Activated CD4-positive, alpha-beta T cell treated with anti-CD3 and anti-CD28 coated beads for 36 hours (primary cell): Measurements from ENCODE around the gene GOLPH3. TPM values are rescaled to one million over a fixed set of nuclear protein-coding genes. Genes with fewer than 3 reads are reported as not detected.
"Not testable (repeated sequence)": the region's sequence is repeated elsewhere in the genome, so short reads cannot be mapped to it uniquely, and the experiment has no call there.

Experiments
- ATAC-seq: fragments of 200-7000 bp; cut with Tn5 transposase; one replicate; pipeline ENCODE4 v1.10.0; 2021; ENCODE audit warnings: mild to moderate bottlenecking, moderate library complexity
- CTCF ChIA-PET: fragments of 350-600 bp; sonication (Branson Sonifier 250); formaldehyde crosslinking; loops from one replicate; lab custom pipeline; 2021; ENCODE audit warnings: antibody characterized with exemption; lab: Charles Lee
- POLR2A ChIA-PET: fragments of 350-600 bp; sonication (Branson Sonifier 250); formaldehyde crosslinking; loops from one replicate; lab custom pipeline; 2021; ENCODE audit warnings: antibody characterized with exemption, inconsistent platforms; lab: Charles Lee
- DNase-seq: peaks from one replicate; pipeline ENCODE4 v3.0.0-alpha.2; 2020
- H3K27ac Mint-ChIP-seq: one replicate; pipeline ENCODE4 v1.8.0; 2021; ENCODE audit warnings: mixed read lengths
- H3K27me3 Mint-ChIP-seq: one replicate; pipeline ENCODE4 v1.8.0; 2021; ENCODE audit warnings: mixed read lengths
- H3K36me3 Mint-ChIP-seq: one replicate; pipeline ENCODE4 v1.8.0; 2021; ENCODE audit warnings: low read depth, mixed read lengths
- H3K4me1 Mint-ChIP-seq: one replicate; pipeline ENCODE4 v1.8.0; 2021; ENCODE audit warnings: mixed read lengths
- H3K4me3 Mint-ChIP-seq: one replicate; pipeline ENCODE4 v1.8.0; 2021; ENCODE audit warnings: mild to moderate bottlenecking, moderate library complexity, mixed read lengths
- H3K9me3 Mint-ChIP-seq: one replicate; pipeline ENCODE4 v1.8.0; 2021; ENCODE audit warnings: low read depth, mixed read lengths
- intact Hi-C, 2 experiments: fragments of 100-400 bp; cut with DNase I in 1 of 2; cut with micrococcal nuclease in 1 of 2; formaldehyde crosslinking; loops; one replicate each; pipeline versions ENCODE4 v1.14.2 to v1.15.1; 2022 to 2024; cut with DNase I, micrococcal nuclease
- total RNA-seq, 2 experiments: library from RNA; stranded (reverse); gene quantifications; one replicate each; pipeline ENCODE4 v1.2.3, GENCODE V29; 2021

GOLPH3 gene
- 10 to 100 TPM; 54.2 to 58.3 TPM for total RNA-seq

GRCh38 chr5:32174011-32174870 lies at the start of gene GOLPH3:
Gene GOLPH3, minus strand, starts transcription at chr5:32174319. Its CDS starts 285 bp downstream, at chr5:32174034.
- ATAC-seq: peak; percentile 86
- peaks cover 30% of the 10 kb centered on the region for H3K4me1 Mint-ChIP-seq
- H3K36me3 Mint-ChIP-seq: peaks cover 37% of the 10 kb centered on the region
- POLR2A ChIA-PET: interaction anchor here (0.6 to 1.4 kb wide), 5 partner anchors 28 to 357 kb away, joined by 3 to 5 read pairs (median 3); no protein-coding TSS in a partner anchor
- H3K27ac Mint-ChIP-seq: peak within 1 kb of the TSS; percentile 97
- DNase-seq: peak; percentile 98
- no peaks in the 10 kb centered on the region for H3K27me3 Mint-ChIP-seq
- intact Hi-C loops: loop anchor here (1.0 to 5.0 kb wide), 9 partner anchors 37 to 1268 kb away; partner anchors contain the start of genes C5orf22 (in 1 of the 2), DROSHA (in 1 of the 2), MTMR12 (in 1 of the 2) and SUB1 (in 1 of the 2)
- H3K4me3 Mint-ChIP-seq: peak within 1 kb of the TSS; percentile 87
- peaks cover 1% of the 10 kb centered on the region for H3K9me3 Mint-ChIP-seq
- CTCF ChIA-PET: interaction anchor here (1.0 to 2.8 kb wide), 5 partner anchors 8 to 67 kb away, joined by 4 to 13 read pairs (median 4); no protein-coding TSS in a partner anchor

- Mint-ChIP-seq H3K4me1 (no peaks in the 10 kb centered on the region), H3K36me3 (peaks cover 6% of the 10 kb centered on the region), H3K27me3 (no peaks in the 10 kb centered on the region), H3K27ac (no peak overlapping the region), H3K4me3 (no peak overlapping the region), H3K9me3 (no peaks in the 10 kb centered on the region)
- ATAC-seq: no peak
- ChIA-PET POLR2A (no interaction called here), CTCF (no interaction called here)
- no peak for DNase-seq
- intact Hi-C loops: no loop called here
These were observed 48.8 kb upstream of the GOLPH3 start for GRCh38 chr5:32222723-32223470.

DNA sequence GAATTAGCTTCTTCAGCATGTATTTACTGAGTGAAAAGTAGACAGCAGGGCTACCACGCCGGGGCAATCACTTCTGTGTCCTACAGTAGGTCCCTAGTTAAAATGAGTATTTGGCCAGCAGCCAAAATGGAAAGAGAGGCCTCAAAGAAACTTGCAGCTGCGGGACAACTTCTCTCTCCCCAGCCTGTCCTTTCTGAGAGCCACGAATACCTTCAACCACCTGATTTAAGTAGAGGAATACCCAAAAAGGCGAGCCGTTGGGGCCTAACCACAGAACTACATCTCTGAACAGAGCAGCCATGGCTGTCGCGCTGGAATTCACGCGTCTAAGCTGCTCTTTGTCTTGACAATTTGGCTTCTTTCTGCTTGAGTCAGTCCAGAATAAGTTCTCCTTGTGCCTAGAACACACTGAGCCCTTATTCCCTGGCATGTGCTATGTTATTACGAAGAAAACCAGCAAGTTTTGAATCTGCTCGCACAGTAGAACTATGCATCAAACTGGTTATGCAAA lies 43.8 kb upstream of the GOLPH3 start:
- Mint-ChIP-seq H3K4me3 (no peak overlapping the region), H3K27me3 (no peaks in the 10 kb centered on the region), H3K9me3 (no peaks in the 10 kb centered on the region), H3K4me1 (no peaks in the 10 kb centered on the region), H3K27ac (no peak overlapping the region), H3K36me3 (no peaks in the 10 kb centered on the region)
- no peak for DNase-seq
- ChIA-PET POLR2A (no interaction called here), CTCF (interaction anchor here (0.8 to 1.7 kb wide), 3 partner anchors 12 to 112 kb away, joined by 3 to 5 read pairs (median 4); no protein-coding TSS in a partner anchor)
- ATAC-seq: no peak
- intact Hi-C loops: no loop called here

DNA sequence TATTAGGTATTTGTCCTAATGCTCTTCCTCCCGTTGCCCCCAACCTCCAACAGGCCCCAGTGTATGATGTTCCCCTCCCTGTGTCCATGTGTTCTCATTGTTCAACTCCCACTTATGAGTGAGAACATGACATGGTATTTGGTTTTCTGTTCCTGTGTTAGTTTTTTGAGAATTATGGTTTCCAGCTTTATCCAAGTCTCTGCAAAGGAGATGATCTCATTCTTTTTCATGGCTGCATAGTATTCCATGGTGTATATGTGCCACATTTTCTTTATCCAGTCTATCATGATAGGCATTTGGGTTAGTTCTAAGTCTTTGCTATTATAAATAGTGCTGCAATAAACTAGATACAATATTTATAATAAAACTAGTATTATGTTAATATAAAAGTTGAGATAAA lies 40.2 kb upstream of the GOLPH3 start:
- ATAC-seq, H3K27me3 Mint-ChIP-seq, H3K36me3 Mint-ChIP-seq, H3K27ac Mint-ChIP-seq, H3K4me3 Mint-ChIP-seq, DNase-seq, POLR2A ChIA-PET, intact Hi-C loops, H3K9me3 Mint-ChIP-seq: not testable (repeated sequence)
- CTCF ChIA-PET: interaction anchor here (0.7 kb wide), 1 partner anchor 55 kb away, joined by 3 read pairs; no protein-coding TSS in a partner anchor
- peaks cover 18% of the 10 kb centered on the region for H3K4me1 Mint-ChIP-seq

DNA sequence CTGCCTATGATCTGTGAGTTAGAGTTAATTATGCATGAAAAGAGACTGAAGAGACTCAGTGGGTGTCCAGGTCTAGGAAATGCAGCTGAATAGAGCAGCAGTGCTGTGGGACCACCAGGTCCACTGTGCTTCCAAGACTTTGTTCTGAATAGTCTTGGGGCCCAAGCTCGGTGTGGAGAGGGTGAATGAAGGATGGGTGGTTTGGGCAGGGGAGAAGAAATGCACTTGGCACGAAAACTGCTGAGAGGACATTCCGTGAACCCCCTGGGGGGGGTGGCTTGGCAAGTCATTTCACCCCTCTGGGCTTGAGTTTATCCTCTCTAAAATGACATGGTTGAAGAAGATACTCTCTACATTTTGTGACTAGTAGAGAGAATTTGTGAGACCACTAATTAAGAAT lies 36.0 kb upstream of the GOLPH3 start:
- no peak for ATAC-seq
- intact Hi-C loops: loop anchor here (2.0 kb wide), 3 partner anchors 35 to 323 kb away; partner anchors contain the start of gene GOLPH3 (in 1 of the 2)
- H3K4me1 Mint-ChIP-seq: peaks cover 24% of the 10 kb centered on the region
- ChIA-PET CTCF (interaction anchor here (1.0 kb wide), 1 partner anchor 21 kb away, joined by 3 read pairs; no protein-coding TSS in a partner anchor), POLR2A (no interaction called here)
- peak overlapping the region; percentile 94 for H3K27ac Mint-ChIP-seq
- no peaks in the 10 kb centered on the region for H3K27me3 Mint-ChIP-seq
- no peak overlapping the region for H3K4me3 Mint-ChIP-seq
- H3K36me3 Mint-ChIP-seq: no peaks in the 10 kb centered on the region
- no peak for DNase-seq
- H3K9me3 Mint-ChIP-seq: peaks cover 2% of the 10 kb centered on the region

DNA sequence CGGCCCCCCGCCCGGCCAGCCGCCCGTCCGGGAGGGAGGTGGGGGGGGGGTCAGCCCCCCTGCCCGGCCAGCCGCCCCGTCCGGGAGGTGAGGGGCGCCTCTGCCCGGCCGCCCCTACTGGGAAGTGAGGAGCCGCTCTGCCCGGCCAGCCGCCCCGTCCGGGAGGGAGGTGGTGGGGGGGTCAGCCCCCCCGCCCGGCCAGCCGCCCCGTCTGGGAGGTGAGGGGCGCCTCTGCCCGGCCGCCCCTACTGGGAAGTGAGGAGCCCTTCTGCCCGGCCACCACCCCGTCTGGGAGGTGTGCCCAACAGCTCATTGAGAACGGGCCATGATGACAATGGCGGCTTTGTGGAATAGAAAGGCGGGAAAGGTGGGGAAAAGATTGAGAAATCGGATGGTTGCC lies 34.7 kb upstream of the GOLPH3 start:
- H3K9me3 Mint-ChIP-seq, ATAC-seq, intact Hi-C loops, CTCF ChIA-PET, H3K36me3 Mint-ChIP-seq, POLR2A ChIA-PET, H3K27ac Mint-ChIP-seq, H3K27me3 Mint-ChIP-seq, H3K4me3 Mint-ChIP-seq, DNase-seq: not testable (repeated sequence)
- peaks cover 26% of the 10 kb centered on the region for H3K4me1 Mint-ChIP-seq

DNA sequence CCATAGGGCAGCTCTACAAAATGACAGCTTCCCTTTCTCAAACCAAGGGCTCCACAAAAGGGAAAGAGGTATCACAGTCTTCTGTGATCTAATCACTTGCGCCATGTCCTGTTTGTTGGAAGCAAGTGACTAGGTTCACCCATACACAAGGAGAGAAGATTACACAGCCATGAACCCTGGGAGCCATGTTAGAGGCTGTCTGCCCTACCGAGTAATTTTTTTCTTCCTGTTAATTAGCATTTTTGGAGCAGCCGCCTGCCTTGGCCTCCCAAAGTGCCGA lies 33.2 kb upstream of the GOLPH3 start:
- POLR2A ChIA-PET: no interaction called here
- no peak for ATAC-seq
- peak overlapping the region; percentile 82 for H3K27ac Mint-ChIP-seq
- DNase-seq: no peak
- H3K27me3 Mint-ChIP-seq: no peaks in the 10 kb centered on the region
- intact Hi-C loops: no loop called here
- H3K4me3 Mint-ChIP-seq: no peak overlapping the region
- CTCF ChIA-PET: no interaction called here
- peaks cover 39% of the 10 kb centered on the region for H3K4me1 Mint-ChIP-seq
- peaks cover 2% of the 10 kb centered on the region for H3K9me3 Mint-ChIP-seq
- no peaks in the 10 kb centered on the region for H3K36me3 Mint-ChIP-seq

DNA sequence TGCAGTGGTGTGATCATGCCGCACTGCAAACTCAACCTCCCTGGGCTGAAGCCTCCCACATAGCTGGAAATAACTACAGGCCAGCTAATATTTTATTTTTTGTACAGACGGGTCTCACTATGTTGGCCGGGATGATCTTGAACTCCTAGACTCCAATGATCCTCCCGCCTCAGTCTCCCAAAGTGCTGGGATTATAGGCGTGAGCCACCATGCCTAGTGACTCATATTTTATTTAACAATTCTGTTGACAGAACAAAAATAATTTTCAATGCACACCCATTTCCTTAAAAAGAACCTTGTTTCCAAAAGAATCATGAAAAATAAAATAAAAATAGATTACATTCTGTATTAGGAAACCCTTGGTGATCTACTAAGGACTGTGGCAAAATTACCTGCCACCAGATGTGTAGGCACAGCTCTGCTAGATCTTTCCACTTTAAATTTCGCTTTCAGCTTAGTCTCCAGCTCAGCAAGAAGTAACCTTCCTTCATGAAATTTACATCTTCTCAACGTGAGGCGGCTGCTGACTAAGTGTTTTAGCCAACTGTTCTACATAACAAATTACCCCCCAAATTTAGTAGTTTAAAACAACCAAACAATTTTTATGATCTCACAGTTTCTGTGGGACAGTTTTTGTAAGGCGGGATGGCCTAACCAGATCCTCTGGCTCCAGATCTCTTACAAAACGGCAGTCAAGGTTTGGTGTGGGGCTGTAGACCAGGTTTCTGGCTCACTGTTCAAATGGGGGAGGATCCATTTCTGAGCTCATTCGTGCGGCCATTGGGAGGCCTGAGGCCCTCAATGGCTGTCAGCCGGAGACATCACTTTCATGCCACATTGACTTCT lies 32.6 kb upstream of the GOLPH3 start:
- ATAC-seq: no peak
- peaks cover under 1% of the 10 kb centered on the region for H3K27me3 Mint-ChIP-seq
- H3K36me3 Mint-ChIP-seq: no peaks in the 10 kb centered on the region
- POLR2A ChIA-PET: interaction anchor here (0.8 kb wide), 1 partner anchor 31 kb away, joined by 3 read pairs; no protein-coding TSS in a partner anchor
- H3K4me1 Mint-ChIP-seq: peaks cover 39% of the 10 kb centered on the region
- no peak for DNase-seq
- peak overlapping the region; percentile 82 for H3K27ac Mint-ChIP-seq
- H3K4me3 Mint-ChIP-seq: no peak overlapping the region
- CTCF ChIA-PET: interaction anchor here (1.2 kb wide), 1 partner anchor 23 kb away, joined by 3 read pairs; no protein-coding TSS in a partner anchor
- peaks cover 2% of the 10 kb centered on the region for H3K9me3 Mint-ChIP-seq
- intact Hi-C loops: no loop called here

GRCh38 chr5:32206053-32206452 lies 31.9 kb upstream of the GOLPH3 start:
- Mint-ChIP-seq H3K27me3 (peaks cover 5% of the 10 kb centered on the region), H3K4me1 (peaks cover 37% of the 10 kb centered on the region), H3K9me3 (peaks cover 2% of the 10 kb centered on the region), H3K36me3 (no peaks in the 10 kb centered on the region), H3K4me3 (no peak overlapping the region), H3K27ac (no peak overlapping the region)
- intact Hi-C loops: no loop called here
- ChIA-PET CTCF (interaction anchor here (1.1 to 1.2 kb wide), 2 partner anchors 22 to 24 kb away, joined by 3 read pairs; no protein-coding TSS in a partner anchor), POLR2A (no interaction called here)
- DNase-seq (no peak), ATAC-seq (no peak)

GRCh38 chr5:32202394-32202793 lies 28.3 kb upstream of the GOLPH3 start:
- DNase-seq (no peak), ATAC-seq (no peak)
- POLR2A ChIA-PET: interaction anchor here (0.6 to 1.9 kb wide), 3 partner anchors 28 to 233 kb away, joined by 5 to 9 read pairs (median 6); partner anchors contain the start of gene GOLPH3
- H3K36me3 Mint-ChIP-seq: no peaks in the 10 kb centered on the region
- H3K27me3 Mint-ChIP-seq: peaks cover 5% of the 10 kb centered on the region
- H3K4me1 Mint-ChIP-seq: peaks cover 32% of the 10 kb centered on the region
- H3K9me3 Mint-ChIP-seq: no peaks in the 10 kb centered on the region
- no peak overlapping the region for H3K4me3 Mint-ChIP-seq
- CTCF ChIA-PET: no interaction called here
- intact Hi-C loops: no loop called here
- no peak overlapping the region for H3K27ac Mint-ChIP-seq
